OCI-LY7 (cell line): ENCODE data around the gene MTCL1. TPM values are rescaled to one million over a fixed set of nuclear protein-coding genes. Genes with fewer than 3 reads are reported as not detected.

Experiments used
- BruUV-seq: library from RNA; stranded (reverse); fragments of 400-500 nt; replicated peaks from 2 replicates; lab custom pipeline; 2021; lab: Mats Ljungman, UMichigan
- CTCF ChIA-PET: fragments of 300-600 bp; sonication (Branson Sonifier 250); formaldehyde crosslinking; loops from one replicate; lab custom pipeline; 2022; ENCODE audit warnings: antibody characterized with exemption; ENCODE audit not compliant: unreplicated experiment; lab: Charles Lee
- POLR2A ChIA-PET: fragments of 300-600 bp; sonication (Branson Sonifier 250); formaldehyde crosslinking; loops from one replicate; lab custom pipeline; 2022; ENCODE audit warnings: antibody characterized with exemption; lab: Charles Lee
- DNase-seq: peaks from one replicate; pipeline ENCODE4 v3.0.0-alpha.2; 2015; ENCODE audit warnings: low spot score
- H2AFZ ChIP-seq: fragments of 200-600 bp; sonication (generic), shearing (Covaris generic); 2 replicates; pipeline ENCODE4 v1.6.1; 2014; ENCODE audit warnings: mild to moderate bottlenecking, antibody characterized with exemption, low read length, moderate library complexity
- H3K27ac ChIP-seq: fragments of 200-600 bp; sonication (generic); 2 replicates; pipeline ENCODE4 v1.5.1; 2014; ENCODE audit warnings: mixed run types, low read depth, mild to moderate bottlenecking, moderate library complexity, low read length, inconsistent platforms; ENCODE audit not compliant: poor library complexity, severe bottlenecking
- H3K36me3 ChIP-seq: fragments of 200-600 bp; sonication (generic); 2 replicates; pipeline ENCODE4 v1.6.1; 2014; ENCODE audit warnings: mild to moderate bottlenecking, antibody characterized with exemption, low read length, moderate library complexity, mixed read lengths; ENCODE audit not compliant: insufficient read depth
- H3K4me1 ChIP-seq: fragments of 200-600 bp; sonication (generic); 2 replicates; pipeline ENCODE4 v1.5.1; 2014; ENCODE audit warnings: mild to moderate bottlenecking, low read length; ENCODE audit not compliant: insufficient read depth, poor library complexity, severe bottlenecking
- H3K4me2 ChIP-seq: fragments of 200-600 bp; sonication (generic); 2 replicates; pipeline ENCODE4 v1.6.1; 2014; ENCODE audit warnings: mild to moderate bottlenecking, low read length
- H3K4me3 ChIP-seq: fragments of 200-600 bp; sonication (generic); 2 replicates; pipeline ENCODE4 v1.5.1; 2014; ENCODE audit warnings: mild to moderate bottlenecking, low read depth, low read length; ENCODE audit not compliant: poor library complexity, severe bottlenecking
- H3K79me2 ChIP-seq: fragments of 200-600 bp; sonication (generic); 2 replicates; pipeline ENCODE4 v1.6.1; 2016; ENCODE audit warnings: low read depth, mild to moderate bottlenecking, low read length, moderate library complexity, mixed read lengths; ENCODE audit not compliant: insufficient read depth
- H3K9me2 ChIP-seq: fragments of 200-600 bp; sonication (generic); 2 replicates; pipeline ENCODE4 v1.6.1; 2016; ENCODE audit warnings: mild to moderate bottlenecking, low read length, mixed read lengths; ENCODE audit not compliant: insufficient read depth
- H3K9me3 ChIP-seq: fragments of 200-600 bp; sonication (generic); 2 replicates; pipeline ENCODE4 v1.6.1; 2014; ENCODE audit warnings: mild to moderate bottlenecking, mixed run types, low read length, mixed read lengths
- H4K20me1 ChIP-seq: fragments of 200-600 bp; sonication (generic); 2 replicates; pipeline ENCODE4 v1.6.1; 2014; ENCODE audit warnings: mild to moderate bottlenecking, antibody characterized with exemption, low read length, moderate library complexity, mixed read lengths; ENCODE audit not compliant: insufficient read depth
- EZH2phosphoT487 ChIP-seq: fragments of 200-600 bp; sonication (generic); IDR thresholded peaks from 2 replicates; pipeline ENCODE4 v1.6.1; 2018; ENCODE audit warnings: low read depth, borderline replicate concordance, mild to moderate bottlenecking, mixed run types, antibody characterized with exemption, low read length, moderate library complexity, mixed read lengths
- intact Hi-C: fragments of 100-400 bp; cut with micrococcal nuclease; formaldehyde crosslinking; loops from one replicate; pipeline ENCODE4 v1.10.0; 2022; ENCODE audit not compliant: unreplicated experiment
- total RNA-seq, 2 experiments: library from RNA; depleted of rRNA in 1 of 2; stranded (reverse); fragments of >200 nt in 1 of 2; shearing (Covaris generic) in 1 of 2; gene quantifications; 2 replicates each; pipeline ENCODE4 v1.2.3, GENCODE V29; 2014 to 2022
- TF ChIP-seq, protein P1 (sequence below): fragments of 200-600 bp; sonication (generic); conservative IDR thresholded peaks from 2 replicates; pipeline ENCODE4 v1.5.1; 2014; ENCODE audit warnings: mild to moderate bottlenecking, antibody characterized with exemption, low read length, moderate library complexity, mixed read lengths

The MTCL1 gene
- total RNA-seq, 2 experiments from 2014 or later, result 96.8 to 159 TPM

DNA sequence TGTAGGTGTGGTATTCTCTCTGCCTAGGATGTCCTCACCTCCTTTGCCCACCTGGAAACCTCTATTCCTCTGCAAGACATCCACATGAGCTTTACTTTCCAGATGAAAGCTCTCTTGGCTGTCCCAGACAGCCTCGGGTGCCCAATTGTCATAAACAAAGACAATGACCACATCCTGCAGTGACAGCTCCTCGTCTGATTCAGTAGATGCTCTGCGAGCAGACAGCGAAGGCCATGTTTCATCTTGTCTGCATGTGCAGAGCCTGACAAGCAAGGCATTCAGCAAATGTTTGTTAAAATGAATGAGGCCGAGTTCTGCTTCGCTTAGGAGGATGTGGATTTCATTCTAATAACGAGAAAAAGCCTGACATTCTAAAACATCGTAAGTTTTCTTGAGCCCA, 150.9 kb downstream of the MTCL1 start:
- no TSS peak for BruUV-seq
- no peaks in the 10 kb centered on the region for H4K20me1 ChIP-seq
- DNase-seq, result no peak
- no peaks in the 10 kb centered on the region for H3K9me2 ChIP-seq
- ChIA-PET CTCF (no interaction called here), POLR2A (interaction anchor here (0.6 to 1.2 kb wide), 4 partner anchors 14 to 891 kb away, joined by 3 to 4 read pairs (median 4); no protein-coding TSS in a partner anchor)
- no peak overlapping the region for H3K4me2 ChIP-seq
- no peaks in the 10 kb centered on the region for H3K9me3 ChIP-seq
- no peaks in the 10 kb centered on the region for H3K36me3 ChIP-seq
- H3K27ac ChIP-seq, result no peak overlapping the region
- H3K4me1 ChIP-seq, result peaks cover 16% of the 10 kb centered on the region
- no peak overlapping the region for H2AFZ ChIP-seq
- intact Hi-C loops, result no loop called here
- TF ChIP-seq, protein P1, sequence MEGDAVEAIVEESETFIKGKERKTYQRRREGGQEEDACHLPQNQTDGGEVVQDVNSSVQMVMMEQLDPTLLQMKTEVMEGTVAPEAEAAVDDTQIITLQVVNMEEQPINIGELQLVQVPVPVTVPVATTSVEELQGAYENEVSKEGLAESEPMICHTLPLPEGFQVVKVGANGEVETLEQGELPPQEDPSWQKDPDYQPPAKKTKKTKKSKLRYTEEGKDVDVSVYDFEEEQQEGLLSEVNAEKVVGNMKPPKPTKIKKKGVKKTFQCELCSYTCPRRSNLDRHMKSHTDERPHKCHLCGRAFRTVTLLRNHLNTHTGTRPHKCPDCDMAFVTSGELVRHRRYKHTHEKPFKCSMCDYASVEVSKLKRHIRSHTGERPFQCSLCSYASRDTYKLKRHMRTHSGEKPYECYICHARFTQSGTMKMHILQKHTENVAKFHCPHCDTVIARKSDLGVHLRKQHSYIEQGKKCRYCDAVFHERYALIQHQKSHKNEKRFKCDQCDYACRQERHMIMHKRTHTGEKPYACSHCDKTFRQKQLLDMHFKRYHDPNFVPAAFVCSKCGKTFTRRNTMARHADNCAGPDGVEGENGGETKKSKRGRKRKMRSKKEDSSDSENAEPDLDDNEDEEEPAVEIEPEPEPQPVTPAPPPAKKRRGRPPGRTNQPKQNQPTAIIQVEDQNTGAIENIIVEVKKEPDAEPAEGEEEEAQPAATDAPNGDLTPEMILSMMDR, result no peak
- TF ChIP-seq EZH2phosphoT487, result no peak
- H3K4me3 ChIP-seq, result no peak overlapping the region
- no peaks in the 10 kb centered on the region for H3K79me2 ChIP-seq

DNA sequence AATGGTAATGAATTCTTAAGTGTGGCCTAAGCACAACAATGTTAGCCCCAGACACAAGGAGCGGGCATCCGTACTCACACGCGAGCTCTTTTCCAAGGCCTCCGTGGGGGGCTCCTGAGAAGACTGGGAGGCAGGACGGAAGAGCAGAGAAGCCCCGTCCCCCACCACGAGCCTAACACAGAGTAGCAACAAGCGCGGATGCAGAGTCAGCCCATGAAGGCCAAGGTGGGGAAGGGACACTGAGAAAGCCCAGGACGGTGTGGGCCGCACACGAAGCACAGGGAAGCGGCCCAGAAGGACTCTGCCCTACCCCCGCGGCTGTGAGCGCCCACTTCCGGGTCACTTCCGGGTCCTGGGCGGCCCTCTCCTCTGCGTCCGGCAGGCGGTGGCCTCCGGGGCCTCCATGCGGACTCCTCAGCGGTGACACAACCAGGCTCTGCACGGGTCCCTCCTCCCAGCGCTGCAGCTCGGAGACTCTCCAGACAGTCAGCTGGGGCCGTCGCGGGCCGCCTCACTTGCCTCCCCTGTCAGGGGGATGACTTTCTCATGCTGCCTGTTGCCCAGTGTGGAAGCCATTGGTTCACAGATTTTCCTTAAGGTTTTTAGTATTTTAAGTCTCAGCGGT, 151.5 kb downstream of the MTCL1 start:
- TF ChIP-seq EZH2phosphoT487, result no peak
- TF ChIP-seq, protein P1, result no peak
- no peak overlapping the region for H3K27ac ChIP-seq
- H2AFZ ChIP-seq, result no peak overlapping the region
- H4K20me1 ChIP-seq, result no peaks in the 10 kb centered on the region
- H3K4me1 ChIP-seq, result peaks cover 23% of the 10 kb centered on the region
- BruUV-seq, result no TSS peak
- no peak overlapping the region for H3K4me3 ChIP-seq
- no peaks in the 10 kb centered on the region for H3K9me2 ChIP-seq
- intact Hi-C loops, result no loop called here
- POLR2A ChIA-PET, result interaction anchor here (0.5 to 1.4 kb wide), 3 partner anchors 14 to 127 kb away, joined by 3 read pairs; no protein-coding TSS in a partner anchor
- H3K36me3 ChIP-seq, result no peaks in the 10 kb centered on the region
- H3K4me2 ChIP-seq, result no peak overlapping the region
- no peaks in the 10 kb centered on the region for H3K79me2 ChIP-seq
- H3K9me3 ChIP-seq, result no peaks in the 10 kb centered on the region
- CTCF ChIA-PET, result no interaction called here
- no peak for DNase-seq

DNA sequence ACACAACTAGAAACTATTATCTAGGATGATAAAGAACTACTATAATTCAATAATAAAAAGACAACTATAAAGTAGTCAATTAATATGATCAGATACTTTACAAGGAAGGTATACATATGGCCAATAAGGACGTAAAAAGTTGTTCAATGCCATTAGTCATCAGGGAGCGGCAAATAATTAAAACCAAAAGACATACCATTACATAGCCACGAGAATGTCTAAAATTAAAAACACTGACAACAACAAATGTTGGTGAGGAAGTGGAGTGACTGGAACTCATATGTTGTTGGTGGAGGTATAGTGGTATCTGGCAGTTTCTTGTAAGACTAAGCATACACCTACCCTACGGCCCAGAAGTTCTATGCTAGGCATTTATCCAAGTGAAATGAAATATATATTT, 152.4 kb downstream of the MTCL1 start:
- DNase-seq, result no peak
- POLR2A ChIA-PET, result interaction anchor here (0.5 to 1.4 kb wide), 3 partner anchors 15 to 126 kb away, joined by 3 read pairs; no protein-coding TSS in a partner anchor
- Histone ChIP-seq H3K4me3 (no peak overlapping the region), H3K79me2 (no peaks in the 10 kb centered on the region), H4K20me1 (no peaks in the 10 kb centered on the region), H2AFZ (no peak overlapping the region), H3K9me3 (no peaks in the 10 kb centered on the region), H3K27ac (no peak overlapping the region), H3K9me2 (no peaks in the 10 kb centered on the region), H3K36me3 (no peaks in the 10 kb centered on the region), H3K4me2 (no peak overlapping the region), H3K4me1 (peaks cover 23% of the 10 kb centered on the region)
- CTCF ChIA-PET, result no interaction called here
- TF ChIP-seq, protein P1, result no peak
- no peak for TF ChIP-seq EZH2phosphoT487
- no TSS peak for BruUV-seq
- intact Hi-C loops, result no loop called here
